HepG2 (cell line): ENCODE results near the gene ADAMTS13. TPM values are rescaled to one million over a fixed set of nuclear protein-coding genes. Genes with fewer than 3 reads are reported as not detected.
A peak's percentile ranks its signal among the peaks of the same experiment; 100 is the strongest.

Experiments
- EHMT2 ChIP-seq: fragments of 200-600 bp; sonication (generic); IDR thresholded peaks from 2 replicates; pipeline ENCODE4 v1.7.0; 2017; ENCODE audit warnings: antibody characterized with exemption, low read depth, low read length, borderline replicate concordance
- ERF ChIP-seq: IDR thresholded peaks from 2 replicates; pipeline ENCODE4 v1.6.1; 2018; ENCODE audit warnings: missing biosample characterization, missing genetic modification reagents
- FOXP1 ChIP-seq, 2 experiments: fragments of 450-650 bp in 1 of 2; IDR thresholded peaks; 2 replicates each; pipeline ENCODE4 v1.6.1; 2017 to 2018; ENCODE audit warnings: antibody characterized with exemption in 1 of 2
- HIVEP1 ChIP-seq: sonication (generic); formaldehyde crosslinking; IDR thresholded peaks from 2 replicates; pipeline ENCODE4 v1.4.0; 2020; ENCODE audit warnings: mild to moderate bottlenecking, missing genetic modification reagents
- HNF1B ChIP-seq: sonication (generic); formaldehyde crosslinking; IDR thresholded peaks from 2 replicates; pipeline ENCODE4 v1.5.1; 2020; ENCODE audit warnings: mild to moderate bottlenecking, moderate library complexity, missing genetic modification reagents
- KDM5B ChIP-seq: sonication (generic); formaldehyde crosslinking; IDR thresholded peaks from 2 replicates; pipeline ENCODE4 v1.4.0; 2020; ENCODE audit warnings: missing genetic modification reagents, mild to moderate bottlenecking, borderline replicate concordance
- NFKB2 ChIP-seq: sonication (generic); formaldehyde crosslinking; IDR thresholded peaks from 2 replicates; pipeline ENCODE4 v1.4.0; 2020; ENCODE audit warnings: missing genetic modification reagents, borderline replicate concordance
- ONECUT2 ChIP-seq: sonication (generic); formaldehyde crosslinking; IDR thresholded peaks from 2 replicates; pipeline ENCODE4 v1.4.0; 2020; ENCODE audit warnings: missing genetic modification reagents
- PHB2 ChIP-seq: fragments of 450-650 bp; IDR thresholded peaks from 2 replicates; pipeline ENCODE4 v1.6.1; 2018; ENCODE audit not compliant: partially characterized antibody
- RARA ChIP-seq: IDR thresholded peaks from 2 replicates; pipeline ENCODE4 v1.6.1; 2016; ENCODE audit warnings: missing genetic modification reagents, missing compliant biosample characterization
- RFXAP ChIP-seq: sonication (generic); formaldehyde crosslinking; IDR thresholded peaks from 2 replicates; pipeline ENCODE4 v1.4.0; 2020; ENCODE audit warnings: missing genetic modification reagents, borderline replicate concordance
- STAG1 ChIP-seq: sonication (generic); formaldehyde crosslinking; IDR thresholded peaks from 2 replicates; pipeline ENCODE4 v1.4.0; 2020; ENCODE audit warnings: missing genetic modification reagents
- ZFP82 ChIP-seq: sonication (generic); formaldehyde crosslinking; IDR thresholded peaks from 2 replicates; pipeline ENCODE4 v1.5.1; 2020; ENCODE audit warnings: mild to moderate bottlenecking, missing genetic modification reagents, borderline replicate concordance
- ZMYM3 ChIP-seq: sonication (generic); formaldehyde crosslinking; IDR thresholded peaks from 2 replicates; pipeline ENCODE4 v1.5.1; 2020; ENCODE audit warnings: mild to moderate bottlenecking, missing genetic modification reagents
- ZNF17 ChIP-seq: sonication (generic); formaldehyde crosslinking; IDR thresholded peaks from 2 replicates; pipeline ENCODE4 v1.5.0; 2020; ENCODE audit warnings: mild to moderate bottlenecking, missing genetic modification reagents
- ZNF232 ChIP-seq: sonication (generic); formaldehyde crosslinking; IDR thresholded peaks from 2 replicates; pipeline ENCODE4 v1.4.0; 2020; ENCODE audit warnings: missing genetic modification reagents, borderline replicate concordance
- ZNF563 ChIP-seq: sonication (generic); formaldehyde crosslinking; IDR thresholded peaks from 2 replicates; pipeline ENCODE4 v1.8.0; 2022; ENCODE audit warnings: mild to moderate bottlenecking, moderate library complexity, missing genetic modification reagents
- ZNF572 ChIP-seq: sonication (generic); formaldehyde crosslinking; IDR thresholded peaks from 2 replicates; pipeline ENCODE4 v1.5.1; 2020; ENCODE audit warnings: mild to moderate bottlenecking, missing genetic modification reagents
- ZNF577 ChIP-seq: sonication (generic); formaldehyde crosslinking; IDR thresholded peaks from 2 replicates; pipeline ENCODE4 v1.4.0; 2020; ENCODE audit warnings: mild to moderate bottlenecking, low read depth, missing genetic modification reagents, borderline replicate concordance
- polyA plus RNA-seq, 8 experiments: library from polyadenylated mRNA; depleted of rRNA in 3 of 8; stranded (reverse) in 7 of 8; unstranded in 1 of 8; fragments of >200 nt; fragmentation: Illumina TruSeq in 4 of 8; extraction: Trizol in 4 of 8; gene quantifications; 2 replicates each; pipeline versions ENCODE4 v1.2.1 to v1.2.3, GENCODE V29; 2011 to 2016; ENCODE audit warnings: low read depth in 4 of 8, missing spikeins in 1 of 8, mixed read lengths in 1 of 8; ENCODE audit not compliant: insufficient read depth in 1 of 8
- total RNA-seq, 5 experiments: library from RNA; depleted of rRNA; stranded (reverse); fragments of >200 nt; fragmentation: Illumina TruSeq; extraction: Trizol; gene quantifications; 2 replicates each; pipeline ENCODE4 v1.2.3, GENCODE V29; 2016; ENCODE audit warnings: low read depth in 1 of 5
- TF ChIP-seq, protein P1 (sequence below), 2 experiments: sonication (generic) in 1 of 2; formaldehyde crosslinking in 1 of 2; IDR thresholded peaks; 2 replicates each; pipeline versions ENCODE4 v1.4.0 to v1.6.1; 2016 to 2020; ENCODE audit warnings: borderline replicate concordance in 1 of 2, low read depth in 1 of 2, mild to moderate bottlenecking in 1 of 2, missing genetic modification reagents in 1 of 2
- TF ChIP-seq, protein P2 (sequence below): sonication (generic); formaldehyde crosslinking; IDR thresholded peaks from 2 replicates; pipeline ENCODE4 v1.4.0; 2020; ENCODE audit warnings: missing genetic modification reagents

Gene ADAMTS13
- total and polyA plus RNA-seq, 2 of the 13 experiments (the other 11 are each of a cell fraction or from before 2014, with no cell fraction given): 0.91 to 4.5 TPM

DNA sequence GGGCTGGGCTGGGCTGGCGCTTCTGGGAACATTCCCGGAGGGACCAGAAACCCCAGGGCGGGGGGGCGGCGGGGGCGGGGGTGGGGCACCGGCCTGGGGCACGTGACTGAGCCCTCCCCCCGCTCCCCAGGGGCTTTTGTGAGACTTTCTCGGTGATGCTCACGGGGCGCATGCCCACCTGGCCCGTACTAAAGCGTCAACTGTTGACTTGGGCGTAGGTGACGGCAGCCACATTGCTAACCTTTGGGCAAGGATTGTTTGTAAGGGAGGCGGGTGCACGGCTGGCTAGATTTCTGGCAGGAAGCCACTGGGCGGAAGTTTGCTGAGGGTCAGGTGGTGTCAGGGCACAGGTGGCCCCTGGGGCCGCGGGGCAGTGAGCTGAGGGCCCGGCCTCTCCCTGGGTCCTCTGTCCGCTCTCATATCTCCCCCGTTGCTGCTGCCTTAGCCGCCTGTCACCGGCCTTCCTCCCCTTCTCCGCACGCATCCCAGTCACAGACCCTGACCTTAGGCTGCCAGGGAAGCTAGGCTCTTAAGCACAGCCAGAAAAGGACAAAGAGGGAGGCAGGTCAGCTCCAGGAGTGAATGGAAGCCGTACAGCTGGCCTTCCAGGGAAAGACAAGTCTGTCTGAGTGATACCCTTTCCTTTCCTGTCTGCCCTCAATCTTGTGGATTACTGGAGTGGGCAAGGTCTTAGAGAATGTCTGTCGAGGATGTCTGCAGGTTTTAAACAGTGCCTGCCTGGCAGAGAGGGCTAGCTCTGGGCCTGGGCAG, 38.4 kb downstream of the ADAMTS13 start (continued):
- TF ChIP-seq FOXP1 (IDR thresholded peaks at IDR 0.05) (peak; percentile 47; the same call in 1 of the 2 replicates), FOXP1 (CRISPR knock-in tag; IDR thresholded peaks at IDR 0.05) (peak; percentile 69), KDM5B (CRISPR knock-in tag) (peak; percentile 65; the same call in 1 of the 2 replicates), ZNF17 (CRISPR knock-in tag) (no peak), ZMYM3 (CRISPR knock-in tag) (peak; percentile 9; the same call in 1 of the 2 replicates), ZNF563 (CRISPR knock-in tag) (no peak), PHB2 (no peak), ZNF232 (CRISPR knock-in tag) (peak; percentile 78; the same call in 1 of the 2 replicates), ZNF577 (no peak), STAG1 (CRISPR knock-in tag) (no peak), EHMT2 (no peak), ZNF572 (CRISPR knock-in tag) (peak; percentile 70; the same call in 1 of the 2 replicates), ZFP82 (CRISPR knock-in tag) (0 out of 2 replicates have a peak, but pooled peaks have one; percentile 21), ONECUT2 (CRISPR knock-in tag) (no peak), HNF1B (CRISPR knock-in tag) (peak; percentile 50; the same call in 1 of the 2 replicates), NFKB2 (peak; percentile 77; the same call in 1 of the 2 replicates), RFXAP (CRISPR knock-in tag) (peak; percentile 36; the same call in 1 of the 2 replicates), ERF (CRISPR knock-in tag) (peak; percentile 74), HIVEP1 (CRISPR knock-in tag) (0 out of 2 replicates have a peak, but pooled peaks have one; percentile 49), RARA (CRISPR knock-in tag) (peak; percentile 79)
- TF ChIP-seq, protein P1, sequence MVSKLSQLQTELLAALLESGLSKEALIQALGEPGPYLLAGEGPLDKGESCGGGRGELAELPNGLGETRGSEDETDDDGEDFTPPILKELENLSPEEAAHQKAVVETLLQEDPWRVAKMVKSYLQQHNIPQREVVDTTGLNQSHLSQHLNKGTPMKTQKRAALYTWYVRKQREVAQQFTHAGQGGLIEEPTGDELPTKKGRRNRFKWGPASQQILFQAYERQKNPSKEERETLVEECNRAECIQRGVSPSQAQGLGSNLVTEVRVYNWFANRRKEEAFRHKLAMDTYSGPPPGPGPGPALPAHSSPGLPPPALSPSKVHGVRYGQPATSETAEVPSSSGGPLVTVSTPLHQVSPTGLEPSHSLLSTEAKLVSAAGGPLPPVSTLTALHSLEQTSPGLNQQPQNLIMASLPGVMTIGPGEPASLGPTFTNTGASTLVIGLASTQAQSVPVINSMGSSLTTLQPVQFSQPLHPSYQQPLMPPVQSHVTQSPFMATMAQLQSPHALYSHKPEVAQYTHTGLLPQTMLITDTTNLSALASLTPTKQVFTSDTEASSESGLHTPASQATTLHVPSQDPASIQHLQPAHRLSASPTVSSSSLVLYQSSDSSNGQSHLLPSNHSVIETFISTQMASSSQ (IDR thresholded peaks at IDR 0.05; ENCODE audit: low read depth): 0 out of 2 replicates have a peak, but pooled peaks have one; percentile 21
- TF ChIP-seq, protein P1 (CRISPR knock-in tag; IDR thresholded peaks at IDR 0.05; ENCODE audit: borderline replicate concordance): peak; percentile 73
- TF ChIP-seq, protein P2, sequence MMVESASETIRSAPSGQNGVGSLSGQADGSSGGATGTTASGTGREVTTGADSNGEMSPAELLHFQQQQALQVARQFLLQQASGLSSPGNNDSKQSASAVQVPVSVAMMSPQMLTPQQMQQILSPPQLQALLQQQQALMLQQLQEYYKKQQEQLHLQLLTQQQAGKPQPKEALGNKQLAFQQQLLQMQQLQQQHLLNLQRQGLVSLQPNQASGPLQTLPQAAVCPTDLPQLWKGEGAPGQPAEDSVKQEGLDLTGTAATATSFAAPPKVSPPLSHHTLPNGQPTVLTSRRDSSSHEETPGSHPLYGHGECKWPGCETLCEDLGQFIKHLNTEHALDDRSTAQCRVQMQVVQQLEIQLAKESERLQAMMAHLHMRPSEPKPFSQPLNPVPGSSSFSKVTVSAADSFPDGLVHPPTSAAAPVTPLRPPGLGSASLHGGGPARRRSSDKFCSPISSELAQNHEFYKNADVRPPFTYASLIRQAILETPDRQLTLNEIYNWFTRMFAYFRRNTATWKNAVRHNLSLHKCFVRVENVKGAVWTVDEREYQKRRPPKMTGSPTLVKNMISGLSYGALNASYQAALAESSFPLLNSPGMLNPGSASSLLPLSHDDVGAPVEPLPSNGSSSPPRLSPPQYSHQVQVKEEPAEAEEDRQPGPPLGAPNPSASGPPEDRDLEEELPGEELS: peak; percentile 73
